ENCODE measurements around the gene COPS6. TPM values are rescaled to one million over a fixed set of nuclear protein-coding genes. Genes with fewer than 3 reads are reported as not detected.

COPS6 gene
- total RNA-seq, 4 donors from 2014 or later, result 43.7 to 56.4 (median 50.6) TPM

DNA sequence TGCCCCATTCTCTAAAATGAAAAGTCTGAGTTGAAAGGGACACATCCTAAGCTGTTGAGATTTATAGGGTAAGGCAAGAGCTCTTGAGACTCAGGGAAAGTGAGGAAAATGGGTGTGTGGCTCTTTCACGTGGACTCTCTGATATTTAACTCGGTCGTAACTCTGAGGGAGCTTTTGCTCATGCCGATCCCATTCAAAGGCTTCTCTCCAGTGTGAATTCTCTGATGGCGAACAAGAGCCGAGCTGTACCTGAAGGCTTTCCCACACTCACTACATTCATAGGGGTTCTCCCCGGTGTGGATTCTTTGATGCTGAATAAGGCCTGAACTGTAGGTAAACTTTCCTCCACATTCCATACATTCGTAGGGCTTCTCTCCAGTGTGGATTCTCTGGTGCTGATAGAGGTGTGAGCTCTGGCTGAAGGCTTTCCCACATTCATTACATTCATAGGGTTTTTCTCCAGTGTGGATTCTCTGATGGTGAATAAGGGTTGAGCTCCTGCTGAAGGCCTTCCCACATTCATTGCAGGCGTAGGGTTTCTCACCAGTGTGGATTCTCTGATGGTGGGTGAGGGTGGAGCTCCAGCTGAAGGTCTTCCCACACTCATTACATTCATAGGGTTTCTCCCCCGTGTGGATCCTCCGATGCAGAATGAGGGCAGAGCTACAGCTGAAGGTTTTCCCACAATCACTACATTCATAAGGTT lies 17.6 kb upstream of the COPS6 start:
- WGBS, 2 donors, result 96 to 98% methylated on average over 11 of the region's 11 CpGs
- Histone ChIP-seq H3K27me3 (no peaks in the 10 kb centered on the region), H3K36me3 (peaks cover 18 to 99% (median 50%) of the 10 kb centered on the region in 3 donors), H3K4me3 (no peak overlapping the region), H3K27ac (no peak overlapping the region), H3K9me3 (peaks cover 0 to 30% (median 8%) of the 10 kb centered on the region in 4 donors), H3K4me1 (peaks cover 0 to 7% (median 0%) of the 10 kb centered on the region in 4 donors)
- DNase-seq (ENCODE audit: low spot score in 2 of 2), result no peak
- no peak for TF ChIP-seq POLR2A (IDR thresholded peaks at IDR 0.05)
- TF ChIP-seq, protein P1, sequence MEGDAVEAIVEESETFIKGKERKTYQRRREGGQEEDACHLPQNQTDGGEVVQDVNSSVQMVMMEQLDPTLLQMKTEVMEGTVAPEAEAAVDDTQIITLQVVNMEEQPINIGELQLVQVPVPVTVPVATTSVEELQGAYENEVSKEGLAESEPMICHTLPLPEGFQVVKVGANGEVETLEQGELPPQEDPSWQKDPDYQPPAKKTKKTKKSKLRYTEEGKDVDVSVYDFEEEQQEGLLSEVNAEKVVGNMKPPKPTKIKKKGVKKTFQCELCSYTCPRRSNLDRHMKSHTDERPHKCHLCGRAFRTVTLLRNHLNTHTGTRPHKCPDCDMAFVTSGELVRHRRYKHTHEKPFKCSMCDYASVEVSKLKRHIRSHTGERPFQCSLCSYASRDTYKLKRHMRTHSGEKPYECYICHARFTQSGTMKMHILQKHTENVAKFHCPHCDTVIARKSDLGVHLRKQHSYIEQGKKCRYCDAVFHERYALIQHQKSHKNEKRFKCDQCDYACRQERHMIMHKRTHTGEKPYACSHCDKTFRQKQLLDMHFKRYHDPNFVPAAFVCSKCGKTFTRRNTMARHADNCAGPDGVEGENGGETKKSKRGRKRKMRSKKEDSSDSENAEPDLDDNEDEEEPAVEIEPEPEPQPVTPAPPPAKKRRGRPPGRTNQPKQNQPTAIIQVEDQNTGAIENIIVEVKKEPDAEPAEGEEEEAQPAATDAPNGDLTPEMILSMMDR (IDR thresholded peaks at IDR 0.05), result no peak
- no peak for TF ChIP-seq EP300 (IDR thresholded peaks at IDR 0.05)

DNA sequence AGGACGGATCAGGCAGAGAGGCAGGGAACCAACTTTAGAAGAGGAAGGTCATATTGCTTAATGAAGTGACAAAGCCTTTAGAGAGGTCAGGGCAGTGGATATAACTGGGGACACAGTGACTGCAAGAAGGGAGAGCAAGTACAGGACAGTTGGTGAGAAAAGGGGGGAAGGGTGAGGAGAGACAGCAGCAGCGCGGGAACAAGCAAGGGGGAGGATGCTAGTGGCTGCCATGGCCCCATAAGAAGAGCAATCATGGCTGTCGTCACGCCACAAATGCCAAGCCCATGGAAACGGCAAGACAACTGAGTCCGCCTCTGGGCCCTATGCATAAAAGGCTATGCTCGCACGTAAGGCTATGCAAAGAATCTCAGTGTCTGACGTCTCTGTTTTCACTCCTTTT lies 16.3 kb upstream of the COPS6 start:
- 96 to 98% methylated on average over 10 of the region's 10 CpGs for WGBS, 2 donors
- TF ChIP-seq EP300 (IDR thresholded peaks at IDR 0.05) (no peak), POLR2A (IDR thresholded peaks at IDR 0.05) (no peak)
- TF ChIP-seq, protein P1 (IDR thresholded peaks at IDR 0.05), result no peak
- Histone ChIP-seq H3K36me3 (peaks cover 23 to 100% (median 61%) of the 10 kb centered on the region in 3 donors), H3K27me3 (no peaks in the 10 kb centered on the region), H3K9me3 (peaks cover 0 to 30% (median 8%) of the 10 kb centered on the region in 4 donors), H3K4me1 (peaks cover 0 to 8% (median 0%) of the 10 kb centered on the region in 4 donors), H3K4me3 (no peak overlapping the region), H3K27ac (no peak overlapping the region)
- no peak for DNase-seq (ENCODE audit: low spot score in 2 of 2)

DNA sequence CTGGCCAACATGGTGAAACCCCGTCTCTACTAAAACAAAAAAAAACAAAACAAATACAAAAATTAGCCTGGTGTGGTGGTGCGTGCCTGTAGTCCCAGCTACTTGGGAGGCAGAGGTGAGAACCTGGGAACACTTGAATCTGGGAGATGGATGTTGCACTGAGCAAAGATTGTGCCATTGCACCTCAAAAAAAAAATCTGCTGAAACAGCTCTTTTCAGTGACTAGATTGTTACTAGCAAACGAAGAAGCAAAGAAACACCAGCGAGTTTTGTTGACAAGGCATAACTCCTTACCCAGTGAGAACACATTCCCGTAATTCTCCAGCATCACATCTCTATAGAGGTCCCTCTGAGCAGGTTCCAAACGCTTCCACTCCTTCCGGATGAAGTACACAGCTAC lies 13.9 kb upstream of the COPS6 start:
- Histone ChIP-seq H3K27me3 (no peaks in the 10 kb centered on the region), H3K36me3 (peaks cover 23 to 97% (median 60%) of the 10 kb centered on the region in 3 donors), H3K27ac (no peak overlapping the region), H3K4me3 (no peak overlapping the region), H3K9me3 (peaks cover 0 to 30% (median 8%) of the 10 kb centered on the region in 4 donors), H3K4me1 (peaks cover 0 to 29% (median 10%) of the 10 kb centered on the region in 4 donors)
- no peak for TF ChIP-seq POLR2A (IDR thresholded peaks at IDR 0.05)
- TF ChIP-seq EP300 (IDR thresholded peaks at IDR 0.05), result no peak
- TF ChIP-seq, protein P1 (IDR thresholded peaks at IDR 0.05), result no peak
- WGBS, 2 donors, result 83 to 99% methylated on average over 7 of the region's 7 CpGs
- no peak for DNase-seq (ENCODE audit: low spot score in 2 of 2)

DNA sequence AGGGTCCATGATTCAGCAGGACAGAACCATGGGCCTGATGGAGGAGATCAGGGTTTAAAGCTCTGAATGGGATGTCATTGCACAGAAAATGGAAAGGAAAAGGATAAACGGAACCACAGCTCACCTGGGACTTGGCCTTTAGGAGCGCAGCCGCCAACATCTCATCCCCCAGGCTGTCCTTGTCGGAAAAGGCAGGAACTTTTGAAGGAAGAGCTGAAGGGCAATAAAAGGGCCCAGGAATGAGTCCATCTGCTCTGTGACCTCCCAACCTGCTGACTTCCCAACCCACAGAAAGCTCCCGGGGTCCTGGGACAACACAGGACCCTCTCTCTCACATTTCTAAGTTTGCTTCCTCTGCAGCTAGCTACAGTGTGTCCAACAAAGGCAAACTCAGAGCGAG lies 13.4 kb upstream of the COPS6 start:
- Histone ChIP-seq H3K9me3 (peaks cover 0 to 25% (median 8%) of the 10 kb centered on the region in 4 donors), H3K27me3 (no peaks in the 10 kb centered on the region), H3K4me3 (no peak overlapping the region), H3K4me1 (peaks cover 0 to 35% (median 16%) of the 10 kb centered on the region in 4 donors), H3K36me3 (peaks cover 23 to 91% (median 54%) of the 10 kb centered on the region in 3 donors), H3K27ac (no peak overlapping the region)
- 93 to 95% methylated on average over 6 of the region's 6 CpGs for WGBS, 2 donors
- no peak for DNase-seq (ENCODE audit: low spot score in 2 of 2)
- TF ChIP-seq EP300 (IDR thresholded peaks at IDR 0.05), result no peak
- TF ChIP-seq, protein P1 (IDR thresholded peaks at IDR 0.05), result no peak
- TF ChIP-seq POLR2A (IDR thresholded peaks at IDR 0.05), result no peak

DNA sequence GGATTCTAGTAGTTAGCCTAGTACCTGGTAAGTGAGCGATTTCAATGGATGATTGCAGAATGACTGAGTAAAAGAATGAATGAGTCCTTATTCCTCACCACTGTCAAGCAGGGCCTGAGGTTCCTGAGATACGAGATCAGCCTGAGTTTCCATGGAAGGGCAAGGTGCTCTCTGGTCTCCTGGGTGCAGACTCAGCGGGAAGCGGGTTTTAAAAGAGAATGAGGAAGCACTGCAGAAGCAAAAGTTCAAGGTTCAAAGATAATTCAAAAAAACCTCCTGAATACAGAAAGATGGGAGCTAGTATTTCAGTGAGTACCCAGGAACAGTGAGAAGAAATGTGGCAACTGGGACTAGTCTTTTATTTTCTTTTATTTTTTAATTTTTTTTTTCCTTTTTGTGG lies 11.6 kb upstream of the COPS6 start:
- Histone ChIP-seq H3K4me1 (peaks cover 0 to 45% (median 24%) of the 10 kb centered on the region in 4 donors), H3K4me3 (no peak overlapping the region), H3K36me3 (peaks cover 11 to 73% (median 39%) of the 10 kb centered on the region in 3 donors), H3K9me3 (peaks cover 0 to 8% (median 2%) of the 10 kb centered on the region in 4 donors), H3K27me3 (no peaks in the 10 kb centered on the region), H3K27ac (peak overlapping the region in 1 of 4 donors; percentile 2)
- TF ChIP-seq, protein P1 (IDR thresholded peaks at IDR 0.05), result no peak
- TF ChIP-seq EP300 (IDR thresholded peaks at IDR 0.05), result no peak
- no peak for TF ChIP-seq POLR2A (IDR thresholded peaks at IDR 0.05)
- WGBS, 2 donors, result 90 to 93% methylated on average over 4 of the region's 4 CpGs
- DNase-seq (ENCODE audit: low spot score in 2 of 2), result no peak
